HepG2 (cell line): ENCODE measurements around the gene SLC25A19. TPM values are rescaled to one million over a fixed set of nuclear protein-coding genes. Genes with fewer than 3 reads are reported as not detected.

Experiments
- ARHGAP35 ChIP-seq: sonication (generic); formaldehyde crosslinking; IDR thresholded peaks from 2 replicates; pipeline ENCODE4 v1.9.0; 2022; ENCODE audit warnings: mild to moderate bottlenecking, inconsistent platforms, moderate library complexity, missing genetic modification reagents, borderline replicate concordance
- FOSL2 ChIP-seq: sonication (generic); formaldehyde crosslinking; IDR thresholded peaks from 2 replicates; pipeline ENCODE4 v1.4.0; 2020; ENCODE audit warnings: missing genetic modification reagents
- GATAD1 ChIP-seq: IDR thresholded peaks from 2 replicates; pipeline ENCODE4 v1.6.1; 2016; ENCODE audit warnings: missing genetic modification reagents, missing compliant biosample characterization
- KMT2B ChIP-seq: IDR thresholded peaks from 2 replicates; pipeline ENCODE4 v1.6.1; 2016; ENCODE audit warnings: missing genetic modification reagents, missing compliant biosample characterization
- MBD4 ChIP-seq: IDR thresholded peaks from 2 replicates; pipeline ENCODE4 v1.6.1; 2012; ENCODE audit warnings: low read length, inconsistent platforms, borderline replicate concordance
- MIER3 ChIP-seq: IDR thresholded peaks from 2 replicates; pipeline ENCODE4 v1.6.1; 2016; ENCODE audit warnings: missing compliant biosample characterization, borderline replicate concordance
- NFE2L1 ChIP-seq: sonication (generic); formaldehyde crosslinking; IDR thresholded peaks from 2 replicates; pipeline ENCODE4 v1.4.0; 2020; ENCODE audit warnings: missing genetic modification reagents, mild to moderate bottlenecking, borderline replicate concordance
- RBFOX2 ChIP-seq: fragments of 200-400 bp; formaldehyde crosslinking; IDR thresholded peaks from 2 replicates; pipeline ENCODE4 v1.6.1; 2017; ENCODE audit warnings: low read depth, mild to moderate bottlenecking, low read length
- RBM39 ChIP-seq: fragments of 200-400 bp; formaldehyde crosslinking; IDR thresholded peaks from one replicate; pipeline ENCODE4 v1.6.1; 2018; ENCODE audit warnings: antibody characterized with exemption, mild to moderate bottlenecking, low read depth, low read length; ENCODE audit not compliant: poor library complexity, severe bottlenecking
- RFX5 ChIP-seq: IDR thresholded peaks from 2 replicates; pipeline ENCODE4 v1.6.1; 2011; ENCODE audit warnings: low read depth, low read length, improper control_type of control experiment
- RXRB ChIP-seq: IDR thresholded peaks from 2 replicates; pipeline ENCODE4 v1.6.1; 2016; ENCODE audit warnings: borderline replicate concordance, missing genetic modification reagents, missing compliant biosample characterization
- SRF ChIP-seq: IDR thresholded peaks from 2 replicates; pipeline ENCODE4 v1.6.1; 2011; ENCODE audit warnings: mild to moderate bottlenecking, low read depth, low read length, moderate library complexity
- TCF7L2 ChIP-seq: IDR thresholded peaks from 2 replicates; pipeline ENCODE4 v1.6.1; 2011; ENCODE audit warnings: mild to moderate bottlenecking, low read depth, low read length, moderate library complexity
- ZKSCAN8 ChIP-seq: IDR thresholded peaks from 2 replicates; pipeline ENCODE4 v1.6.1; 2016; ENCODE audit warnings: borderline replicate concordance, missing genetic modification reagents, missing compliant biosample characterization
- ZNF644 ChIP-seq: IDR thresholded peaks from 2 replicates; pipeline ENCODE4 v1.6.1; 2016; ENCODE audit warnings: low read depth
- ZSCAN20 ChIP-seq: sonication (generic); formaldehyde crosslinking; IDR thresholded peaks from 2 replicates; pipeline ENCODE4 v1.4.0; 2020; ENCODE audit warnings: missing genetic modification reagents, mild to moderate bottlenecking, borderline replicate concordance
- polyA plus RNA-seq, 8 experiments: library from polyadenylated mRNA; depleted of rRNA in 3 of 8; stranded (reverse) in 7 of 8; unstranded in 1 of 8; fragments of >200 nt; fragmentation: Illumina TruSeq in 4 of 8; extraction: Trizol in 4 of 8; gene quantifications; 2 replicates each; pipeline versions ENCODE4 v1.2.1 to v1.2.3, GENCODE V29; 2011 to 2016; ENCODE audit warnings: low read depth in 4 of 8, missing spikeins in 1 of 8, mixed read lengths in 1 of 8; ENCODE audit not compliant: insufficient read depth in 1 of 8
- total RNA-seq, 5 experiments: library from RNA; depleted of rRNA; stranded (reverse); fragments of >200 nt; fragmentation: Illumina TruSeq; extraction: Trizol; gene quantifications; 2 replicates each; pipeline ENCODE4 v1.2.3, GENCODE V29; 2016; ENCODE audit warnings: low read depth in 1 of 5
- TF ChIP-seq, protein P1 (sequence below): sonication (generic); formaldehyde crosslinking; IDR thresholded peaks from 2 replicates; pipeline ENCODE4 v1.4.0; 2020; ENCODE audit warnings: mild to moderate bottlenecking, missing genetic modification reagents
- TF ChIP-seq, protein P2 (sequence below): sonication (generic); formaldehyde crosslinking; IDR thresholded peaks from 2 replicates; pipeline ENCODE4 v1.4.0; 2020; ENCODE audit warnings: missing genetic modification reagents
- TF ChIP-seq, protein P3 (sequence below), 2 experiments: sonication (generic) in 1 of 2; formaldehyde crosslinking in 1 of 2; IDR thresholded peaks; 2 replicates each; pipeline versions ENCODE4 v1.5.1 to v1.6.1; 2011 to 2020; ENCODE audit warnings: borderline replicate concordance in 1 of 2, low read depth in 1 of 2, low read length in 1 of 2, mild to moderate bottlenecking in 1 of 2, missing genetic modification reagents in 1 of 2, moderate library complexity in 1 of 2
- TF ChIP-seq, protein P4 (sequence below): sonication (generic); formaldehyde crosslinking; IDR thresholded peaks from 2 replicates; pipeline ENCODE4 v1.8.0; 2023; ENCODE audit warnings: mild to moderate bottlenecking, missing genetic modification reagents
- TF ChIP-seq, protein P5 (sequence below): sonication (generic); formaldehyde crosslinking; conservative IDR thresholded peaks from 2 replicates; pipeline ENCODE4 v1.8.0; 2022; ENCODE audit warnings: mild to moderate bottlenecking, moderate library complexity, missing genetic modification reagents
- TF ChIP-seq, protein P6 (sequence below): sonication (generic); formaldehyde crosslinking; IDR thresholded peaks from 2 replicates; pipeline ENCODE4 v1.4.0; 2020; ENCODE audit warnings: mild to moderate bottlenecking, missing genetic modification reagents

Gene SLC25A19
- total and polyA plus RNA-seq, 2 of the 13 experiments (the other 11 are each of a cell fraction or from before 2014, with no cell fraction given), result 24.4 to 41.4 TPM

DNA sequence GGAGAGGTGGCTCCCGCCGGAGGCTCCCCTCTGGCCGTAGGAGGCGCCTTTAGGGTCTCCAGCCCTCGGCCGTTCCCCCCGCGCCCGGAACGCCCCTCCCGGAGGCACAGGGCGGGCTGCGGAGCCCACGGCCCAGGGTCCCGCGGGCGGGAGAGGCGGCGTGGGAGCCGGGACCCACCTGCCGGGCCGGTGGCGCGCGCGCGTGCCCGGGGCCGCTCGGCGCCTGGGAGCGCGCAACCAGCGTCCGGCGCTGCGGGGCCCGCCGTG is 18.3 kb downstream of the SLC25A19 start, which contains the start of gene MIF4GD (continued):
- TF ChIP-seq, protein P1, sequence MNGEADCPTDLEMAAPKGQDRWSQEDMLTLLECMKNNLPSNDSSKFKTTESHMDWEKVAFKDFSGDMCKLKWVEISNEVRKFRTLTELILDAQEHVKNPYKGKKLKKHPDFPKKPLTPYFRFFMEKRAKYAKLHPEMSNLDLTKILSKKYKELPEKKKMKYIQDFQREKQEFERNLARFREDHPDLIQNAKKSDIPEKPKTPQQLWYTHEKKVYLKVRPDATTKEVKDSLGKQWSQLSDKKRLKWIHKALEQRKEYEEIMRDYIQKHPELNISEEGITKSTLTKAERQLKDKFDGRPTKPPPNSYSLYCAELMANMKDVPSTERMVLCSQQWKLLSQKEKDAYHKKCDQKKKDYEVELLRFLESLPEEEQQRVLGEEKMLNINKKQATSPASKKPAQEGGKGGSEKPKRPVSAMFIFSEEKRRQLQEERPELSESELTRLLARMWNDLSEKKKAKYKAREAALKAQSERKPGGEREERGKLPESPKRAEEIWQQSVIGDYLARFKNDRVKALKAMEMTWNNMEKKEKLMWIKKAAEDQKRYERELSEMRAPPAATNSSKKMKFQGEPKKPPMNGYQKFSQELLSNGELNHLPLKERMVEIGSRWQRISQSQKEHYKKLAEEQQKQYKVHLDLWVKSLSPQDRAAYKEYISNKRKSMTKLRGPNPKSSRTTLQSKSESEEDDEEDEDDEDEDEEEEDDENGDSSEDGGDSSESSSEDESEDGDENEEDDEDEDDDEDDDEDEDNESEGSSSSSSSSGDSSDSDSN (CRISPR knock-in tag), result no peak
- TF ChIP-seq ZNF644 (CRISPR knock-in tag) (no peak), RBM39 (no peak), RFX5 (no peak), NFE2L1 (CRISPR knock-in tag) (no peak), ZSCAN20 (no peak), MIER3 (no peak), SRF (0 out of 2 replicates have a peak, but pooled peaks have one; percentile 36), ZKSCAN8 (CRISPR knock-in tag) (no peak), ARHGAP35 (CRISPR knock-in tag) (no peak), TCF7L2 (no peak), KMT2B (CRISPR knock-in tag) (no peak), GATAD1 (CRISPR knock-in tag) (no peak), MBD4 (no peak), RBFOX2 (peak; percentile 67; the same call in 1 of the 2 replicates), FOSL2 (CRISPR knock-in tag) (no peak), RXRB (CRISPR knock-in tag) (no peak)
- TF ChIP-seq, protein P2, sequence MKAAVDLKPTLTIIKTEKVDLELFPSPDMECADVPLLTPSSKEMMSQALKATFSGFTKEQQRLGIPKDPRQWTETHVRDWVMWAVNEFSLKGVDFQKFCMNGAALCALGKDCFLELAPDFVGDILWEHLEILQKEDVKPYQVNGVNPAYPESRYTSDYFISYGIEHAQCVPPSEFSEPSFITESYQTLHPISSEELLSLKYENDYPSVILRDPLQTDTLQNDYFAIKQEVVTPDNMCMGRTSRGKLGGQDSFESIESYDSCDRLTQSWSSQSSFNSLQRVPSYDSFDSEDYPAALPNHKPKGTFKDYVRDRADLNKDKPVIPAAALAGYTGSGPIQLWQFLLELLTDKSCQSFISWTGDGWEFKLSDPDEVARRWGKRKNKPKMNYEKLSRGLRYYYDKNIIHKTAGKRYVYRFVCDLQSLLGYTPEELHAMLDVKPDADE (CRISPR knock-in tag), result no peak
- TF ChIP-seq, protein P3, sequence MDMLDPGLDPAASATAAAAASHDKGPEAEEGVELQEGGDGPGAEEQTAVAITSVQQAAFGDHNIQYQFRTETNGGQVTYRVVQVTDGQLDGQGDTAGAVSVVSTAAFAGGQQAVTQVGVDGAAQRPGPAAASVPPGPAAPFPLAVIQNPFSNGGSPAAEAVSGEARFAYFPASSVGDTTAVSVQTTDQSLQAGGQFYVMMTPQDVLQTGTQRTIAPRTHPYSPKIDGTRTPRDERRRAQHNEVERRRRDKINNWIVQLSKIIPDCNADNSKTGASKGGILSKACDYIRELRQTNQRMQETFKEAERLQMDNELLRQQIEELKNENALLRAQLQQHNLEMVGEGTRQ (IDR thresholded peaks at IDR 0.05; ENCODE audit: low read depth, low read length), result no peak
- TF ChIP-seq, protein P3 (CRISPR knock-in tag; IDR thresholded peaks at IDR 0.05; ENCODE audit: borderline replicate concordance), result no peak
- TF ChIP-seq, protein P4, sequence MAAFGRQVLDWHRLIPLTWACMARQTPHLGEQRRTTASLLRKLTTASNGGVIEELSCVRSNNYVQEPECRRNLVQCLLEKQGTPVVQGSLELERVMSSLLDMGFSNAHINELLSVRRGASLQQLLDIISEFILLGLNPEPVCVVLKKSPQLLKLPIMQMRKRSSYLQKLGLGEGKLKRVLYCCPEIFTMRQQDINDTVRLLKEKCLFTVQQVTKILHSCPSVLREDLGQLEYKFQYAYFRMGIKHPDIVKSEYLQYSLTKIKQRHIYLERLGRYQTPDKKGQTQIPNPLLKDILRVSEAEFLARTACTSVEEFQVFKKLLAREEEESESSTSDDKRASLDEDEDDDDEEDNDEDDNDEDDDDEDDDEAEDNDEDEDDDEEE, result peak; percentile 35; the same call in 1 of the 2 replicates
- TF ChIP-seq, protein P5, sequence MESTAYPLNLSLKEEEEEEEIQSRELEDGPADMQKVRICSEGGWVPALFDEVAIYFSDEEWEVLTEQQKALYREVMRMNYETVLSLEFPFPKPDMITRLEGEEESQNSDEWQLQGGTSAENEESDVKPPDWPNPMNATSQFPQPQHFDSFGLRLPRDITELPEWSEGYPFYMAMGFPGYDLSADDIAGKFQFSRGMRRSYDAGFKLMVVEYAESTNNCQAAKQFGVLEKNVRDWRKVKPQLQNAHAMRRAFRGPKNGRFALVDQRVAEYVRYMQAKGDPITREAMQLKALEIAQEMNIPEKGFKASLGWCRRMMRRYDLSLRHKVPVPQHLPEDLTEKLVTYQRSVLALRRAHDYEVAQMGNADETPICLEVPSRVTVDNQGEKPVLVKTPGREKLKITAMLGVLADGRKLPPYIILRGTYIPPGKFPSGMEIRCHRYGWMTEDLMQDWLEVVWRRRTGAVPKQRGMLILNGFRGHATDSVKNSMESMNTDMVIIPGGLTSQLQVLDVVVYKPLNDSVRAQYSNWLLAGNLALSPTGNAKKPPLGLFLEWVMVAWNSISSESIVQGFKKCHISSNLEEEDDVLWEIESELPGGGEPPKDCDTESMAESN (CRISPR knock-in tag), result no peak
- TF ChIP-seq, protein P6, sequence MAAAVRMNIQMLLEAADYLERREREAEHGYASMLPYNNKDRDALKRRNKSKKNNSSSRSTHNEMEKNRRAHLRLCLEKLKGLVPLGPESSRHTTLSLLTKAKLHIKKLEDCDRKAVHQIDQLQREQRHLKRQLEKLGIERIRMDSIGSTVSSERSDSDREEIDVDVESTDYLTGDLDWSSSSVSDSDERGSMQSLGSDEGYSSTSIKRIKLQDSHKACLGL (CRISPR knock-in tag), result 0 out of 2 replicates have a peak, but pooled peaks have one; percentile 28
